HCT116 (cell line): Measurements from ENCODE around the gene KCNK3. TPM values are rescaled to one million over a fixed set of nuclear protein-coding genes. Genes with fewer than 3 reads are reported as not detected.

Source experiments
- ATAC-seq: fragments of 200-7000 bp; cut with Tn5 transposase; 2 replicates; pipeline ENCODE4 v1.9.1; 2020; ENCODE audit warnings: mild to moderate bottlenecking, moderate library complexity
- BruUV-seq: library from RNA; stranded (reverse); fragments of 400-500 nt; replicated peaks from 2 replicates; lab custom pipeline; 2021; lab: Mats Ljungman, UMichigan
- CTCF ChIA-PET: fragments of 300-600 bp; sonication (Branson Sonifier 250); formaldehyde crosslinking; loops from one replicate; lab custom pipeline; 2021; ENCODE audit warnings: antibody characterized with exemption; lab: Charles Lee
- POLR2A ChIA-PET: fragments of 300-600, 350-600 bp; sonication (Branson Sonifier 250); formaldehyde crosslinking; loops from one replicate; lab custom pipeline; 2021; ENCODE audit warnings: antibody characterized with exemption; lab: Charles Lee
- RAD21 ChIA-PET, 2 experiments: fragments of 300-600 bp; sonication (Branson Sonifier 250); formaldehyde crosslinking; loops; one replicate each; lab custom pipeline; 2023; ENCODE audit warnings: low total read pairs in 2 of 2; ENCODE audit not compliant: uncharacterized antibody in 2 of 2, unreplicated experiment in 2 of 2, low non-redundant PET in 1 of 2; lab: Charles Lee
- DNase-seq: peaks from one replicate; pipeline ENCODE4 v3.0.0-alpha.2; 2010; ENCODE audit warnings: low read depth, low spot score
- H2AFZ ChIP-seq: fragments of 200-600 bp; shearing (Covaris generic), sonication (generic); 2 replicates; pipeline ENCODE4 v1.6.1; 2017; ENCODE audit warnings: low read depth, mixed run types, mixed read lengths, antibody characterized with exemption, low read length; ENCODE audit not compliant: poor library complexity, severe bottlenecking
- H3K27ac ChIP-seq: 2 replicates; pipeline ENCODE4 v1.5.1; 2012; ENCODE audit warnings: low read depth, low read length
- H3K27me3 ChIP-seq: fragments of 200-600 bp; sonication (generic); 2 replicates; pipeline ENCODE4 v1.6.1; 2016; ENCODE audit warnings: mixed run types, low read length, mixed read lengths; ENCODE audit not compliant: insufficient read depth
- H3K36me3 ChIP-seq, 2 experiments: fragments of 200-500 bp in 1 of 2; fragments of 200-600 bp in 1 of 2; sonication (Bioruptor generic) in 1 of 2; sonication (generic) in 1 of 2; 2 replicates each; pipeline versions ENCODE4 v1.5.1 to v1.6.1; 2014 to 2016; ENCODE audit warnings: low read length in 2 of 2, inconsistent platforms in 1 of 2, mixed read lengths in 1 of 2, mixed run types in 1 of 2; ENCODE audit not compliant: insufficient read depth in 2 of 2, control insufficient read depth in 1 of 2
- H3K4me1 ChIP-seq, 2 experiments: fragments of 200-600 bp in 1 of 2; sonication (generic) in 1 of 2; 2 replicates each; pipeline versions ENCODE4 v1.5.1 to v1.6.1; 2012 to 2017; ENCODE audit warnings: low read length in 2 of 2, inconsistent platforms in 1 of 2, mild to moderate bottlenecking in 1 of 2, mixed read lengths in 1 of 2, mixed run types in 1 of 2, moderate library complexity in 1 of 2; ENCODE audit not compliant: insufficient read depth in 2 of 2, control insufficient read depth in 1 of 2
- H3K4me2 ChIP-seq: fragments of 200-600 bp; sonication (generic); 2 replicates; pipeline ENCODE4 v1.6.1; 2017; ENCODE audit warnings: mixed run types, low read length, mixed read lengths
- H3K4me3 ChIP-seq, 2 experiments: fragments of 200-600 bp in 1 of 2; sonication (generic) in 1 of 2; replicated peaks in 1 of 2; 2 replicates each; pipeline ENCODE4 v1.5.1; 2011 to 2016; ENCODE audit warnings: low read length in 2 of 2, control low read depth in 1 of 2, low read depth in 1 of 2, mild to moderate bottlenecking in 1 of 2, mixed read lengths in 1 of 2, mixed run types in 1 of 2
- H3K79me2 ChIP-seq: fragments of 200-600 bp; sonication (generic); 2 replicates; pipeline ENCODE4 v1.6.1; 2017; ENCODE audit warnings: mild to moderate bottlenecking, mixed run types, low read length, moderate library complexity, mixed read lengths; ENCODE audit not compliant: insufficient read depth
- H3K9ac ChIP-seq: fragments of 200-600 bp; sonication (generic); 2 replicates; pipeline ENCODE4 v1.6.1; 2016; ENCODE audit warnings: low read length, mixed read lengths
- H3K9me2 ChIP-seq: fragments of 200-600 bp; sonication (generic), shearing (Covaris generic); 2 replicates; pipeline ENCODE4 v1.6.1; 2017; ENCODE audit warnings: mixed run types, mild to moderate bottlenecking, moderate library complexity; ENCODE audit not compliant: insufficient read depth
- H3K9me3 ChIP-seq, 2 experiments: fragments of 200-500 bp in 1 of 2; fragments of 200-600 bp in 1 of 2; sonication (Bioruptor generic) in 1 of 2; sonication (generic) in 1 of 2; 2 replicates each; pipeline ENCODE4 v1.6.1; 2014 to 2017; ENCODE audit warnings: low read length in 2 of 2, mixed read lengths in 2 of 2, inconsistent platforms in 1 of 2, low read depth in 1 of 2, mild to moderate bottlenecking in 1 of 2, mixed run types in 1 of 2, moderate library complexity in 1 of 2; ENCODE audit not compliant: control insufficient read depth in 1 of 2, insufficient read depth in 1 of 2
- H4K20me1 ChIP-seq: fragments of 200-600 bp; sonication (generic), shearing (Covaris generic); 2 replicates; pipeline ENCODE4 v1.6.1; 2017; ENCODE audit warnings: mixed run types, mild to moderate bottlenecking, moderate library complexity; ENCODE audit not compliant: insufficient read depth
- ATF3 ChIP-seq: IDR thresholded peaks from 2 replicates; pipeline ENCODE4 v1.6.1; 2012
- CBX3 ChIP-seq: IDR thresholded peaks from 2 replicates; pipeline ENCODE4 v1.6.1; 2012; ENCODE audit warnings: low read depth
- CEBPB ChIP-seq: IDR thresholded peaks from 2 replicates; pipeline ENCODE4 v1.6.1; 2012; ENCODE audit warnings: low read depth
- CTCF ChIP-seq, 3 experiments: fragments of 200-600 bp in 1 of 3; sonication (generic) in 1 of 3; IDR thresholded peaks in 2 of 3; conservative IDR thresholded peaks in 1 of 3; 2 replicates each; pipeline ENCODE4 v1.5.1; 2012 to 2017; ENCODE audit warnings: low read depth in 2 of 3, low read length in 2 of 3, antibody characterized with exemption in 1 of 3, borderline replicate concordance in 1 of 3, control low read depth in 1 of 3, mild to moderate bottlenecking in 1 of 3, mixed read lengths in 1 of 3, mixed run types in 1 of 3, moderate library complexity in 1 of 3; ENCODE audit not compliant: insufficient read depth in 1 of 3
- EGR1 ChIP-seq: IDR thresholded peaks from 2 replicates; pipeline ENCODE4 v1.6.1; 2012; ENCODE audit warnings: low read depth
- ELF1 ChIP-seq: IDR thresholded peaks from 2 replicates; pipeline ENCODE4 v1.6.1; 2012; ENCODE audit warnings: low read depth, borderline replicate concordance
- EZH2 ChIP-seq: fragments of 200-600 bp; sonication (generic); IDR thresholded peaks from 2 replicates; pipeline ENCODE4 v1.6.1; 2017; ENCODE audit warnings: antibody characterized with exemption, mixed run types
- EZH2phosphoT487 ChIP-seq: fragments of 200-600 bp; IDR thresholded peaks from 2 replicates; pipeline ENCODE4 v1.6.1; 2018; ENCODE audit warnings: antibody characterized with exemption, borderline replicate concordance
- FOSL1 ChIP-seq: IDR thresholded peaks from 2 replicates; pipeline ENCODE4 v1.6.1; 2012; ENCODE audit warnings: low read depth
- JUND ChIP-seq: IDR thresholded peaks from 2 replicates; pipeline ENCODE4 v1.6.1; 2012
- MAX ChIP-seq: IDR thresholded peaks from 2 replicates; pipeline ENCODE4 v1.6.1; 2012
- POLR2A ChIP-seq: IDR thresholded peaks from 2 replicates; pipeline ENCODE4 v1.7.0; 2011; ENCODE audit warnings: borderline replicate concordance; ENCODE audit not compliant: insufficient read depth, insufficient read length; ENCODE audit errors: extremely low read depth
- RAD21 ChIP-seq: IDR thresholded peaks from 2 replicates; pipeline ENCODE4 v1.6.1; 2012; ENCODE audit warnings: low read depth, mild to moderate bottlenecking
- SP1 ChIP-seq: IDR thresholded peaks from 2 replicates; pipeline ENCODE4 v1.6.1; 2012; ENCODE audit warnings: low read depth
- SRF ChIP-seq: IDR thresholded peaks from 2 replicates; pipeline ENCODE4 v1.6.1; 2012; ENCODE audit warnings: low read depth
- TCF7L2 ChIP-seq: IDR thresholded peaks from 2 replicates; pipeline ENCODE4 v1.7.0; 2011; ENCODE audit warnings: borderline replicate concordance, inconsistent platforms; ENCODE audit not compliant: insufficient read depth, insufficient read length; ENCODE audit errors: extremely low read depth
- ZFX ChIP-seq: fragments of 450-650 bp; IDR thresholded peaks from 2 replicates; pipeline ENCODE4 v1.6.1; 2017
- intact Hi-C: fragments of 100-400 bp; cut with micrococcal nuclease; formaldehyde crosslinking; loops from 2 replicates; pipeline ENCODE4 v1.10.0; 2022
- total RNA-seq: library from RNA; stranded (reverse); gene quantifications from one replicate; pipeline ENCODE4 v1.2.1, GENCODE V29; 2021; ENCODE audit not compliant: unreplicated experiment
- TF ChIP-seq, protein P1 (sequence below): IDR thresholded peaks from 2 replicates; pipeline ENCODE4 v1.6.1; 2012; ENCODE audit warnings: low read depth
- TF ChIP-seq, protein P2 (sequence below): IDR thresholded peaks from 2 replicates; pipeline ENCODE4 v1.6.1; 2011; ENCODE audit warnings: mild to moderate bottlenecking, low read length, moderate library complexity; ENCODE audit not compliant: insufficient replicate concordance; ENCODE audit errors: extremely low read depth

Gene KCNK3
- total RNA-seq, 1 experiment from 2014 or later = 0.71 TPM

GRCh38 chr2:26658691-26659346, 33.7 kb upstream of the KCNK3 start:
- Histone ChIP-seq H3K4me3 (no peak overlapping the region), H4K20me1 (no peaks in the 10 kb centered on the region), H3K36me3 (no peaks in the 10 kb centered on the region), H3K9me2 (no peaks in the 10 kb centered on the region), H3K9ac (no peak overlapping the region), H3K4me1 (no peaks in the 10 kb centered on the region), H3K27ac (no peak overlapping the region), H2AFZ (no peak overlapping the region), H3K4me2 (no peak overlapping the region), H3K79me2 (no peaks in the 10 kb centered on the region), H3K27me3 (no peaks in the 10 kb centered on the region), H3K9me3 (peaks cover 16 to 17% of the 10 kb centered on the region in 2 experiments; a peak in 3 of 4 replicates)
- ATAC-seq (no peak), DNase-seq (no peak)
- RAD21 ChIA-PET = no interaction called here
- POLR2A ChIA-PET = no interaction called here
- BruUV-seq = no TSS peak
- CTCF ChIA-PET = no interaction called here
- intact Hi-C loops = no loop called here
- TF ChIP-seq SRF = no peak
- TF ChIP-seq TCF7L2 = no peak
- no peak for TF ChIP-seq ATF3
- TF ChIP-seq JUND = no peak
- TF ChIP-seq, protein P1, sequence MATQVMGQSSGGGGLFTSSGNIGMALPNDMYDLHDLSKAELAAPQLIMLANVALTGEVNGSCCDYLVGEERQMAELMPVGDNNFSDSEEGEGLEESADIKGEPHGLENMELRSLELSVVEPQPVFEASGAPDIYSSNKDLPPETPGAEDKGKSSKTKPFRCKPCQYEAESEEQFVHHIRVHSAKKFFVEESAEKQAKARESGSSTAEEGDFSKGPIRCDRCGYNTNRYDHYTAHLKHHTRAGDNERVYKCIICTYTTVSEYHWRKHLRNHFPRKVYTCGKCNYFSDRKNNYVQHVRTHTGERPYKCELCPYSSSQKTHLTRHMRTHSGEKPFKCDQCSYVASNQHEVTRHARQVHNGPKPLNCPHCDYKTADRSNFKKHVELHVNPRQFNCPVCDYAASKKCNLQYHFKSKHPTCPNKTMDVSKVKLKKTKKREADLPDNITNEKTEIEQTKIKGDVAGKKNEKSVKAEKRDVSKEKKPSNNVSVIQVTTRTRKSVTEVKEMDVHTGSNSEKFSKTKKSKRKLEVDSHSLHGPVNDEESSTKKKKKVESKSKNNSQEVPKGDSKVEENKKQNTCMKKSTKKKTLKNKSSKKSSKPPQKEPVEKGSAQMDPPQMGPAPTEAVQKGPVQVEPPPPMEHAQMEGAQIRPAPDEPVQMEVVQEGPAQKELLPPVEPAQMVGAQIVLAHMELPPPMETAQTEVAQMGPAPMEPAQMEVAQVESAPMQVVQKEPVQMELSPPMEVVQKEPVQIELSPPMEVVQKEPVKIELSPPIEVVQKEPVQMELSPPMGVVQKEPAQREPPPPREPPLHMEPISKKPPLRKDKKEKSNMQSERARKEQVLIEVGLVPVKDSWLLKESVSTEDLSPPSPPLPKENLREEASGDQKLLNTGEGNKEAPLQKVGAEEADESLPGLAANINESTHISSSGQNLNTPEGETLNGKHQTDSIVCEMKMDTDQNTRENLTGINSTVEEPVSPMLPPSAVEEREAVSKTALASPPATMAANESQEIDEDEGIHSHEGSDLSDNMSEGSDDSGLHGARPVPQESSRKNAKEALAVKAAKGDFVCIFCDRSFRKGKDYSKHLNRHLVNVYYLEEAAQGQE = no peak
- TF ChIP-seq CBX3 = no peak
- TF ChIP-seq CTCF (IDR thresholded peaks at IDR 0.05 in 2 of 3, conservative IDR thresholded peaks at IDR 0.05 in 1 of 3; ENCODE audit: borderline replicate concordance in 1 of 3, insufficient read depth in 1 of 3, low read depth in 2 of 3, low read length in 2 of 3) = no peak
- TF ChIP-seq ZFX = no peak
- TF ChIP-seq, protein P2, sequence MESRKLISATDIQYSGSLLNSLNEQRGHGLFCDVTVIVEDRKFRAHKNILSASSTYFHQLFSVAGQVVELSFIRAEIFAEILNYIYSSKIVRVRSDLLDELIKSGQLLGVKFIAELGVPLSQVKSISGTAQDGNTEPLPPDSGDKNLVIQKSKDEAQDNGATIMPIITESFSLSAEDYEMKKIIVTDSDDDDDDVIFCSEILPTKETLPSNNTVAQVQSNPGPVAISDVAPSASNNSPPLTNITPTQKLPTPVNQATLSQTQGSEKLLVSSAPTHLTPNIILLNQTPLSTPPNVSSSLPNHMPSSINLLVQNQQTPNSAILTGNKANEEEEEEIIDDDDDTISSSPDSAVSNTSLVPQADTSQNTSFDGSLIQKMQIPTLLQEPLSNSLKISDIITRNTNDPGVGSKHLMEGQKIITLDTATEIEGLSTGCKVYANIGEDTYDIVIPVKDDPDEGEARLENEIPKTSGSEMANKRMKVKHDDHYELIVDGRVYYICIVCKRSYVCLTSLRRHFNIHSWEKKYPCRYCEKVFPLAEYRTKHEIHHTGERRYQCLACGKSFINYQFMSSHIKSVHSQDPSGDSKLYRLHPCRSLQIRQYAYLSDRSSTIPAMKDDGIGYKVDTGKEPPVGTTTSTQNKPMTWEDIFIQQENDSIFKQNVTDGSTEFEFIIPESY = no peak
- TF ChIP-seq MAX = no peak
- TF ChIP-seq EZH2 = no peak
- TF ChIP-seq CEBPB = no peak
- TF ChIP-seq FOSL1 = no peak
- no peak for TF ChIP-seq POLR2A
- TF ChIP-seq EGR1 = no peak
- no peak for TF ChIP-seq RAD21
- TF ChIP-seq ELF1 = no peak
- TF ChIP-seq EZH2phosphoT487 = no peak
- no peak for TF ChIP-seq SP1
